HG03139 (cell line): ENCODE results near the gene IGBP1.
"Not testable (repeated sequence)": the region's sequence is repeated elsewhere in the genome, so short reads cannot be mapped to it uniquely, and the experiment has no call there.

Experiments
- ATAC-seq: cut with Tn5 transposase; IDR thresholded peaks from one replicate; pipeline ENCODE4 v1.9.1; 2021; ENCODE audit not compliant: unreplicated experiment

The IGBP1 gene

GRCh38 chrX:70166601-70167590, 33.6 kb downstream of the IGBP1 start:
- no peak for ATAC-seq

- no peak for ATAC-seq
These were observed 35.3 kb downstream of the IGBP1 start for GRCh38 chrX:70168238-70169188.

GRCh38 chrX:70169281-70169680, 36.0 kb downstream of the IGBP1 start:
- no peak for ATAC-seq

GRCh38 chrX:70171624-70172023, 38.4 kb downstream of the IGBP1 start:
- no peak for ATAC-seq

- no peak for ATAC-seq
These were observed 39.0 kb downstream of the IGBP1 start for GRCh38 chrX:70172221-70172620.

GRCh38 chrX:70172964-70173363, 39.7 kb downstream of the IGBP1 start:
- ATAC-seq = no peak

GRCh38 chrX:70174754-70175153, 41.5 kb downstream of the IGBP1 start:
- no peak for ATAC-seq

GRCh38 chrX:70175338-70175737, 42.1 kb downstream of the IGBP1 start:
- ATAC-seq = peak; percentile 62

- peak; percentile 52 for ATAC-seq
These were observed 43.8 kb downstream of the IGBP1 start, which contains the start of gene DGAT2L6 for GRCh38 chrX:70176938-70177533. DGAT2L6 (plus strand) TSS chrX:70177483; CDS start chrX:70177583, 100 bp downstream.

- ATAC-seq = no peak
These were observed 49.8 kb downstream of the IGBP1 start for GRCh38 chrX:70183091-70183490.

- ATAC-seq = no peak
These were observed 57.0 kb downstream of the IGBP1 start for GRCh38 chrX:70190225-70190624.

GRCh38 chrX:70196961-70197720, 63.9 kb downstream of the IGBP1 start:
- ATAC-seq = no peak

- no peak for ATAC-seq
These were observed 68.5 kb downstream of the IGBP1 start for GRCh38 chrX:70201732-70202131.

- no peak for ATAC-seq
These were observed 75.2 kb downstream of the IGBP1 start for GRCh38 chrX:70208479-70208878.

- ATAC-seq = not testable (repeated sequence)
These were observed 76.3 kb downstream of the IGBP1 start for GRCh38 chrX:70209570-70209969.
